HEK293T (cell line): ENCODE measurements around the gene TMEM145.

Experiments
- CTCF ChIA-PET: fragments of 350-600 bp; formaldehyde crosslinking; extraction: SDS; loops from one replicate; lab custom pipeline; 2021; ENCODE audit warnings: antibody characterized with exemption, inconsistent platforms; lab: Yijun Ruan, JAX
- POLR2A ChIA-PET: fragments of 350-600 bp; formaldehyde crosslinking; extraction: SDS; loops from one replicate; lab custom pipeline; 2020; ENCODE audit warnings: antibody characterized with exemption, inconsistent platforms; lab: Yijun Ruan, JAX
- DNase-seq: peaks from one replicate; pipeline ENCODE4 v3.0.0; 2012; ENCODE audit warnings: mixed read lengths; ENCODE audit errors: extremely low spot score
- ARNT ChIP-seq: fragments of 450-650 bp; IDR thresholded peaks from 2 replicates; pipeline ENCODE4 v1.6.1; 2017; ENCODE audit warnings: mild to moderate bottlenecking
- BHLHE40 ChIP-seq: fragments of 450-650 bp; IDR thresholded peaks from 2 replicates; pipeline ENCODE4 v1.6.1; 2016; ENCODE audit warnings: mild to moderate bottlenecking, moderate library complexity, borderline replicate concordance
- CTBP1 ChIP-seq: fragments of 450-650 bp; IDR thresholded peaks from 2 replicates; pipeline ENCODE4 v1.6.1; 2016; ENCODE audit warnings: borderline replicate concordance
- ELF4 ChIP-seq: fragments of 450-650 bp; IDR thresholded peaks from 2 replicates; pipeline ENCODE4 v1.6.1; 2017; ENCODE audit warnings: antibody characterized with exemption
- FOXA1 ChIP-seq: fragments of 450-650 bp; IDR thresholded peaks from 2 replicates; pipeline ENCODE4 v1.6.1; 2016; ENCODE audit warnings: mild to moderate bottlenecking
- FOXK2 ChIP-seq: fragments of 450-650 bp; IDR thresholded peaks from 2 replicates; pipeline ENCODE4 v1.6.1; 2016; ENCODE audit warnings: mild to moderate bottlenecking
- FOXM1 ChIP-seq: fragments of 450-650 bp; IDR thresholded peaks from 2 replicates; pipeline ENCODE4 v1.6.1; 2017; ENCODE audit warnings: mild to moderate bottlenecking, borderline replicate concordance
- HDGF ChIP-seq: fragments of 450-650 bp; IDR thresholded peaks from 2 replicates; pipeline ENCODE4 v1.6.1; 2017; ENCODE audit warnings: antibody characterized with exemption, borderline replicate concordance
- L3MBTL2 ChIP-seq: fragments of 450-650 bp; conservative IDR thresholded peaks from 2 replicates; pipeline ENCODE4 v1.6.1; 2016; ENCODE audit warnings: mild to moderate bottlenecking
- LEF1 ChIP-seq: fragments of 450-650 bp; IDR thresholded peaks from 2 replicates; pipeline ENCODE4 v1.6.1; 2017; ENCODE audit warnings: mild to moderate bottlenecking, borderline replicate concordance
- NFRKB ChIP-seq: fragments of 450-650 bp; IDR thresholded peaks from 2 replicates; pipeline ENCODE4 v1.6.1; 2016; ENCODE audit warnings: mild to moderate bottlenecking, moderate library complexity
- PKNOX1 ChIP-seq: fragments of 450-650 bp; IDR thresholded peaks from 2 replicates; pipeline ENCODE4 v1.6.1; 2016
- SP1 ChIP-seq: fragments of 450-650 bp; IDR thresholded peaks from 2 replicates; pipeline ENCODE4 v1.6.1; 2017
- SUZ12 ChIP-seq: fragments of 450-650 bp; IDR thresholded peaks from 2 replicates; pipeline ENCODE4 v1.6.1; 2016; ENCODE audit warnings: mild to moderate bottlenecking
- TARDBP ChIP-seq: fragments of 450-650 bp; IDR thresholded peaks from 2 replicates; pipeline ENCODE4 v1.6.1; 2016
- ZNF384 ChIP-seq: fragments of 450-650 bp; IDR thresholded peaks from 2 replicates; pipeline ENCODE4 v1.6.1; 2016

The TMEM145 gene

GRCh38 chr19:42351079-42351735 is 38.1 kb downstream of the TMEM145 start:
- CTCF ChIA-PET = no interaction called here
- POLR2A ChIA-PET = no interaction called here
- DNase-seq = no peak
- no peak for TF ChIP-seq L3MBTL2
- no peak for TF ChIP-seq SUZ12
- no peak for TF ChIP-seq PKNOX1
- no peak for TF ChIP-seq CTBP1
- TF ChIP-seq ZNF384 = no peak
- TF ChIP-seq ARNT = no peak

- CTCF ChIA-PET = no interaction called here
- TF ChIP-seq FOXK2 = no peak
- no peak for TF ChIP-seq CTBP1
- no peak for TF ChIP-seq PKNOX1
- TF ChIP-seq ELF4 = no peak
- no peak for TF ChIP-seq L3MBTL2
- TF ChIP-seq LEF1 = no peak
- no peak for TF ChIP-seq SUZ12
- no peak for TF ChIP-seq ARNT
- TF ChIP-seq FOXA1 = no peak
- no peak for TF ChIP-seq BHLHE40
- TF ChIP-seq NFRKB = no peak
- no peak for TF ChIP-seq HDGF
- TF ChIP-seq TARDBP = no peak
- no peak for TF ChIP-seq ZNF384
- TF ChIP-seq SP1 = no peak
- TF ChIP-seq FOXM1 = no peak
- POLR2A ChIA-PET = no interaction called here
- no peak for DNase-seq
These were observed 39.5 kb downstream of the TMEM145 start for GRCh38 chr19:42352301-42353259.

DNA sequence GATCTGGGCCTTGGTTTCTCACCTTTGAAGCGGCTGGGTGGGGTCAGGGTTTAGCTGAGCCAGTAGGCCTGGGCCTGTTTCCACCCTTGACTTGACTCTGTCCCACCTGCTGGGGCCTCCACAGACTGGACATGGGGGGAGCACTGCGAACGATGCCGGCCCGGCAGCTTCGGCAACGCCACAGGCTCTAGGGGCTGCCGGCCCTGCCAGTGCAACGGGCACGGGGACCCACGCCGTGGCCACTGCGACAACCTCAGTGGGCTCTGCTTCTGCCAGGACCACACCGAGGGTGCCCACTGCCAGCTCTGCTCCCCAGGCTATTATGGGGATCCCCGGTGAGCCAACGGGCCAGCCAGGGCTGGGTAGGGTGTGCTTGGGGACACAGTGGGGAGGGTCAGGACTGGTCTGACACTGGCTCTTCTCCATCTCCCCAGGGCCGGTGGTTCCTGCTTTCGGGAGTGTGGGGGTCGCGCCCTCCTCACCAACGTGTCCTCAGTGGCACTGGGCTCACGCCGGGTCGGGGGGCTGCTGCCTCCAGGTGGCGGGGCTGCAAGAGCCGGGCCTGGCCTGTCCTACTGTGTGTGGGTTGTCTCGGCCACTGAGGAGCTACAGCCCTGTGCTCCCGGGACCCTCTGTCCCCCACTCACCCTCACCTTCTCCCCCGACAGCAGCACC is 40.4 kb downstream of the TMEM145 start:
- DNase-seq = no peak
- TF ChIP-seq LEF1 (no peak), TARDBP (no peak), ARNT (no peak), FOXK2 (no peak)
- POLR2A ChIA-PET = no interaction called here
- CTCF ChIA-PET = no interaction called here

DNA sequence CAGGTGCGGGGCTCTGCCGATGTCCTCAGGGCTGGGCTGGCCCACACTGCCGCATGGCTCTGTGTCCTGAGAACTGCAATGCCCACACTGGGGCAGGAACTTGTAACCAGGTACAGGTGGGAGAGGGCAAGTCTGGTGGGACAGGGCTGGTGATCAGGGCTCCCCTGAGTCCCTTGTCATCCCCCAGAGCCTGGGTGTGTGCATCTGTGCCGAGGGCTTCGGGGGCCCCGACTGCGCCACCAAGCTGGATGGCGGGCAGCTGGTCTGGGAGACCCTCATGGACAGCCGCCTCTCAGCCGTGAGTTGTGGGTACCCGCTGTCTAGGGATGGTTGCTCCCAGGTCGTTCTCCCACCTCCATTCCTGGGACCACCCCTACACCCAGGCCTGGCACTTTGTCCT is 42.8 kb downstream of the TMEM145 start:
- ChIA-PET CTCF (no interaction called here), POLR2A (interaction anchor here (1.9 kb wide), 1 partner anchor 40 kb away, joined by 8 read pairs; no protein-coding TSS in a partner anchor)
- DNase-seq = no peak
- TF ChIP-seq TARDBP (no peak), FOXM1 (no peak), BHLHE40 (no peak), NFRKB (no peak), FOXA1 (no peak), LEF1 (no peak), FOXK2 (no peak), SP1 (no peak), CTBP1 (no peak), HDGF (no peak)

GRCh38 chr19:42356686-42357085 is 43.6 kb downstream of the TMEM145 start:
- CTCF ChIA-PET = no interaction called here
- TF ChIP-seq FOXK2 = no peak
- no peak for TF ChIP-seq ELF4
- no peak for TF ChIP-seq TARDBP
- no peak for TF ChIP-seq SP1
- no peak for TF ChIP-seq L3MBTL2
- no peak for TF ChIP-seq PKNOX1
- no peak for TF ChIP-seq SUZ12
- no peak for TF ChIP-seq LEF1
- TF ChIP-seq NFRKB = no peak
- no peak for TF ChIP-seq HDGF
- TF ChIP-seq CTBP1 = no peak
- no peak for TF ChIP-seq BHLHE40
- TF ChIP-seq FOXA1 = no peak
- no peak for TF ChIP-seq ARNT
- no peak for DNase-seq
- POLR2A ChIA-PET = no interaction called here
